Tongue (tissue), 2 donors: Measurements from ENCODE around the gene FAM107A. TPM values are rescaled to one million over a fixed set of nuclear protein-coding genes. Genes with fewer than 3 reads are reported as not detected.

Experiments
- DNase-seq: peaks from one replicate; pipeline ENCODE4 v3.0.0-alpha.2; 2015
- total RNA-seq: library from RNA; depleted of rRNA; stranded (reverse); fragments of >200 nt; gene quantifications from one replicate; pipeline ENCODE4 v1.2.3, GENCODE V29; 2014

Gene FAM107A
- total RNA-seq = 1.7 TPM

DNA sequence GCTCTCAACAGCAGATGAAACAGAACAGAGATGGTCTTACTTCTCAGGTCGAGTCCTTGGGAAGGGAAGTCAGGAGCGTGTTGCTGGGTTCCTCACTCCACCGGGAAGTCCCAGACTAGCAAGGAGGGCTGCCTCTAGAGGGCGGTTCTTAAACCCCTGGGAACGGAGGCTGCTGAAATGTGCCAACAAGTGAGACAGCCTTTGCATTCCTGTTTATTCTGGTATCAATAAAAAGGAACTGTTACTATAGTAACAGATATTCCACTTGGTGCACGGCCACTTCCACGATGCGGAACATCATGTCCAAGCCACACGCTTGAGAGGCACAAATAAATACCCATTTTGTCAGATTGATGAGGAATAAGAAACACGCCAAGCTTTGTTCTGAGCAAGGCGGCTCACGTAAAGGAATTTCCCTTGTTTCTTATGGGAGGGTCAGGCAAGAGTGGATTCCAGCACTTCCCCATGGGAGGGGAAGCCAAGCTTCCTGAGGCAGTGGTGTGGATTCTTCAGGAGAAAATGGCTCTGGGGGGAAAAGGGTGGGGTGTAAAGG is at the start of gene FAM107A:
FAM107A (minus strand) TSS at position 123 of the 553 bp plus-strand sequence. CDS start 7,531 bp downstream, outside the sequence.
- peak; percentile 53 for DNase-seq

- DNase-seq = no peak
Measured at GRCh38 chr3:58625196-58625824, 48.1 kb upstream of the FAM107A start.

DNA sequence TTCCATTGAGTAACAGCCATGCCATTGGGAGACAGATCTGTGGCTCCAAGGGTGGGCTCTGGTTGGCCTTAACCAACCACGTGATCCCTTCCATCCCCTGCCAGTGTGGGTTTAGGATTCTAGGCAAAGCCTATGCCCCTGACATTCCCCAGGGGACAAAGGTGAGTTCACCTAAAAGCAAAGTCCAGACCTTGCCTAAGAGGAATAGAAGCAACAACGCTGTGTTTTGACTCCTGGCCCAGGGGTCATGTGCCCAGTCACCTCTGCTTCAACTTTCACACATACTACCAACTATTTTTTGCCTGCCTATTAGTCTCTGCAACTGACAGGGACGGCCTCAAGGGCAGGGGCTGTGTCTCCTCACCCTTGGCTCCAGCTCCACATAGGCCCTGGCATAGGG is 47.4 kb upstream of the FAM107A start:
- DNase-seq = no peak

- DNase-seq = no peak
Measured at GRCh38 chr3:58623961-58624360, 46.8 kb upstream of the FAM107A start.

DNA sequence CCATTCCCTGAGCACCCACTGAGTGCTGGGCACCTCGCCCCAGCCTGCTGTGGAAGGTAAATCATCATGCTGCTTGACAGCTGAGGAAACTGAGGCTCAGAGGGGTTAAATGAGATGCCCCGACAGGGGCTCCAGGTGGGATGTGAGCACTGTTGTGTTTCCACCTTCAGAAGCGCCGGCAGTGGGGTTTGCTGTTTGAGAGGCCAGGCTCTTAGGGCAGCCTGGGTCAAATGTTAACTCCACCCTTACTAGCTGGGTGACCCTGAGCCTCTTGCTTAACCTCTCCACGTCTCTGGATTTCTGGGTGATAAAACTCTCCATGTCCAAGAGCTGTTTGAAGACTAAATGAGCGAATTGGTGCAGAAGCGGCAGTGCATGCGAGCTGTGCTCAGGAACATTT is 46.3 kb upstream of the FAM107A start:
- no peak for DNase-seq

GRCh38 chr3:58622892-58623291 is 45.7 kb upstream of the FAM107A start:
- DNase-seq = peak; percentile 71

- no peak for DNase-seq
Measured at GRCh38 chr3:58622436-58622835, 45.2 kb upstream of the FAM107A start.

- no peak for DNase-seq
Measured at GRCh38 chr3:58621086-58621830, 44.1 kb upstream of the FAM107A start.

- no peak for DNase-seq
Measured at GRCh38 chr3:58620421-58620820, 43.2 kb upstream of the FAM107A start.

GRCh38 chr3:58617338-58617761 is 40.2 kb upstream of the FAM107A start:
- DNase-seq = peak; percentile 76

GRCh38 chr3:58613236-58614132 is 36.3 kb upstream of the FAM107A start:
- no peak for DNase-seq

DNA sequence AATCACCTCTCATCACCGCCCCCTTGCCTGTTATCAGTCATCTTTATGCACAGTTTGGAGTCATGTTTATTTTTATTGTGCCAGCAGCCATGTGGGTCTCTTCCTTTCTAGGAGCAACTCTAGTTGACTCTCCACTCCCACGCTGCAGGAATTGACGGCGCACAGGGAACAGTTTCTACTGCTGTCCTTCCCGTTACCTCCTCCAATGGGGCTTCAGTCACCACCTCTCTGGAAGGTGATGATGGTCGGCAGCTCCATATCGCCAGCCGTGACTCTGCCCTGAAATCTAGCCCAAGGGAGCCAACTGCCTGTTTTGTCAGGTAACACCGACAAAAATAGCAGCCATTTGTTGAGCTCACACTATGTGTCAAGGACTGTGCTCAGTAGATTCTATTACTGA is 35.6 kb upstream of the FAM107A start:
- DNase-seq = no peak

- no peak for DNase-seq
Measured at GRCh38 chr3:58609990-58610389, 32.8 kb upstream of the FAM107A start.

GRCh38 chr3:58608648-58609047 is 31.5 kb upstream of the FAM107A start:
- DNase-seq = no peak

GRCh38 chr3:58607816-58608215 is 30.6 kb upstream of the FAM107A start:
- DNase-seq = no peak

DNA sequence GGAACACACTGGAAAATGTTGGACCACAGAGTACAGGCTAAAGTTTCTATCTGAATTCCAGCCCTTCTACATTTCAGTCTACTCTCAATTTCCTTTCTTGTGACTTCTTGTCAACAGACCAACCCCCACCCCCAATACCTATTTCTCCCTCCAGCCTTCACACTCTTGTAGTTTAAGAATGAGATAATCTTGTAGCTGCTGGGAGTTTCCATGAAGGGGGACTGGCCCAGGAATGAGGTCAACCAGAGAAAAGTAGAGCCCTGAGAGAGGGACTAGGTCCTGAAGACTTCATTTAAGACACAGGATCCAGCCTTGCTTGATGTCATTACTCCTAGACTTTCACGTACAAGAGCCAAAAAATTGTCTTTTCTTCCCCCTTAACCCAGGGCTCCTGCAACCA is 29.5 kb upstream of the FAM107A start:
- DNase-seq = no peak

- no peak for DNase-seq
Measured at GRCh38 chr3:58604031-58604430, 26.8 kb upstream of the FAM107A start.

GRCh38 chr3:58603606-58604005 is 26.4 kb upstream of the FAM107A start:
- DNase-seq = no peak

DNA sequence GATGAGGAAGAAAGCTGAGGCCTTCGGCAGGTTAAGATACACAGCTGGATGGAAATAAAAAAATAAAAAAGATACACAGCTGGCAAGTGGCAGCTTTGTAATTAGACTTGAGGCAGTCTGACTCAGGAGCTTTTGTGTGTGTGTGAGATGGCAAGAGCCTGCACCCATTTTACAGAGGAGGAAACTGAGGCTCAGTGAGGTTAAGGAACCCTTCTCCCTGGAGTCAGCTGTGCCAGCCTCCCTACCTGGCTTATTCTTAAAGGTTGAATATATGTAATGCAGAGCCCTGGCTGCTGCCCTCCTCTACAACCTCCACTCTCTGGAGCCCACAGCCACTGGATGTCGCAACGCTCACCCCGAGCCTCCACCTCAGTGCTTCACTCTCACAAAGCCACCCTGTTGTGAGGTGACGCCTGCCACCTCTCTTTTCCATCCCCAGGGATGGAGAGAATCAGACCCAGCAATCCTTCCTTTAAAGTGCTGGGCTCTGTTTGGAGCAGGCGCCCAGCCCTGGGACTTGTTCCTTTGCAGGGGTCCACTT is 20.6 kb upstream of the FAM107A start:
- DNase-seq = no peak

- DNase-seq = no peak
Measured at GRCh38 chr3:58596834-58597518, 19.8 kb upstream of the FAM107A start.

- DNase-seq = no peak
Measured at GRCh38 chr3:58594117-58594516, 16.9 kb upstream of the FAM107A start.
